ENCODE measurements around the gene SLC28A1.
"Not testable (repeated sequence)": the region's sequence is repeated elsewhere in the genome, so short reads cannot be mapped to it uniquely, and the experiment has no call there.

SLC28A1 gene

GRCh38 chr15:84973492-84974460 lies 89.3 kb downstream of the SLC28A1 start:
- no peak overlapping the region for H3K4me3 ChIP-seq
- in situ Hi-C loops (cut with MboI; ENCODE audit: low sequenced_read_pairs): no loop called here
- no peaks in the 10 kb centered on the region for H3K4me1 ChIP-seq
- no peak for DNase-seq (ENCODE audit: low spot score in 2 of 2)
- H3K27me3 ChIP-seq (ENCODE audit: low read depth): no peaks in the 10 kb centered on the region
- H3K36me3 ChIP-seq (replicated peaks): no peaks in the 10 kb centered on the region
- 0 out of 2 replicates have a peak, but pooled peaks cover under 1% of the 10 kb centered on the region for H3K9me3 ChIP-seq

GRCh38 chr15:84975871-84976351 lies 91.4 kb downstream of the SLC28A1 start:
- no peak overlapping the region for H3K4me3 ChIP-seq
- in situ Hi-C loops (cut with MboI; ENCODE audit: low sequenced_read_pairs): no loop called here
- no peaks in the 10 kb centered on the region for H3K27me3 ChIP-seq (ENCODE audit: low read depth)
- H3K36me3 ChIP-seq (replicated peaks): no peaks in the 10 kb centered on the region
- no peaks in the 10 kb centered on the region for H3K9me3 ChIP-seq
- peaks cover 8% of the 10 kb centered on the region for H3K4me1 ChIP-seq
- DNase-seq (ENCODE audit: low spot score in 2 of 2): no peak

GRCh38 chr15:84976746-84977345 lies 92.4 kb downstream of the SLC28A1 start:
- no peaks in the 10 kb centered on the region for H3K27me3 ChIP-seq (ENCODE audit: low read depth)
- no peaks in the 10 kb centered on the region for H3K9me3 ChIP-seq
- in situ Hi-C loops (cut with MboI; ENCODE audit: low sequenced_read_pairs): no loop called here
- H3K4me1 ChIP-seq: peaks cover 8% of the 10 kb centered on the region
- H3K36me3 ChIP-seq (replicated peaks): no peaks in the 10 kb centered on the region
- no peak for DNase-seq (ENCODE audit: low spot score in 2 of 2)
- H3K4me3 ChIP-seq: no peak overlapping the region

GRCh38 chr15:84979651-84980050 lies 95.2 kb downstream of the SLC28A1 start:
- in situ Hi-C loops (cut with MboI; ENCODE audit: low sequenced_read_pairs): no loop called here
- peak; percentile 24 to 65 for DNase-seq (ENCODE audit: low spot score in 2 of 2)
- Histone ChIP-seq H3K36me3 (replicated peaks) (no peaks in the 10 kb centered on the region), H3K4me1 (peaks cover 23% of the 10 kb centered on the region), H3K4me3 (peak overlapping the region; percentile 76), H3K9me3 (no peaks in the 10 kb centered on the region), H3K27me3 (ENCODE audit: low read depth) (no peaks in the 10 kb centered on the region)

GRCh38 chr15:84980196-84981053 lies 96.0 kb downstream of the SLC28A1 start:
- DNase-seq (ENCODE audit: low spot score in 2 of 2): peak; percentile 91 to 98

GRCh38 chr15:84981054-84981710 lies 96.7 kb downstream of the SLC28A1 start:
- Histone ChIP-seq H3K4me3 (peak overlapping the region; percentile 76), H3K9me3 (no peaks in the 10 kb centered on the region), H3K36me3 (replicated peaks) (no peaks in the 10 kb centered on the region), H3K4me1 (peaks cover 28% of the 10 kb centered on the region), H3K27me3 (ENCODE audit: low read depth) (no peaks in the 10 kb centered on the region)
- in situ Hi-C loops (cut with MboI; ENCODE audit: low sequenced_read_pairs): no loop called here
- DNase-seq (ENCODE audit: low spot score in 2 of 2): peak; percentile 99 to 100

More at GRCh38 chr15:84980196-84981053, 96.0 kb downstream of the SLC28A1 start:
- H3K36me3 ChIP-seq (replicated peaks): no peaks in the 10 kb centered on the region
- in situ Hi-C loops (cut with MboI; ENCODE audit: low sequenced_read_pairs): no loop called here
- H3K9me3 ChIP-seq: no peaks in the 10 kb centered on the region
- H3K4me1 ChIP-seq: peaks cover 28% of the 10 kb centered on the region
- H3K27me3 ChIP-seq (ENCODE audit: low read depth): no peaks in the 10 kb centered on the region
- H3K4me3 ChIP-seq: peak overlapping the region; percentile 76

GRCh38 chr15:84981711-84982300 lies 97.3 kb downstream of the SLC28A1 start, which contains the start of gene PDE8A:
TSS of gene PDE8A (plus strand) at chr15:84981856. CDS start at chr15:84982163, 307 bp downstream.
- Histone ChIP-seq H3K36me3 (replicated peaks) (no peaks in the 10 kb centered on the region), H3K4me3 (peak within 1 kb of the TSS; percentile 76), H3K4me1 (peaks cover 28% of the 10 kb centered on the region), H3K27me3 (ENCODE audit: low read depth) (no peaks in the 10 kb centered on the region), H3K9me3 (no peaks in the 10 kb centered on the region)
- in situ Hi-C loops (cut with MboI; ENCODE audit: low sequenced_read_pairs): no loop called here
- DNase-seq (ENCODE audit: low spot score in 2 of 2): peak; percentile 36 to 78

- H3K9me3 ChIP-seq: no peaks in the 10 kb centered on the region
- in situ Hi-C loops (cut with MboI; ENCODE audit: low sequenced_read_pairs): no loop called here
- H3K4me1 ChIP-seq: peaks cover 28% of the 10 kb centered on the region
- no peaks in the 10 kb centered on the region for H3K27me3 ChIP-seq (ENCODE audit: low read depth)
- peak overlapping the region; percentile 76 for H3K4me3 ChIP-seq
- H3K36me3 ChIP-seq (replicated peaks): no peaks in the 10 kb centered on the region
- peak; percentile 66 to 69 for DNase-seq (ENCODE audit: low spot score in 2 of 2)
Measured at GRCh38 chr15:84982301-84982920, 97.9 kb downstream of the SLC28A1 start.

- in situ Hi-C loops (cut with MboI; ENCODE audit: low sequenced_read_pairs): no loop called here
- no peak for DNase-seq (ENCODE audit: low spot score in 2 of 2)
- Histone ChIP-seq H3K36me3 (replicated peaks) (no peaks in the 10 kb centered on the region), H3K9me3 (no peaks in the 10 kb centered on the region), H3K27me3 (ENCODE audit: low read depth) (no peaks in the 10 kb centered on the region), H3K4me1 (peaks cover 28% of the 10 kb centered on the region), H3K4me3 (peak overlapping the region; percentile 76)
Measured at GRCh38 chr15:84983294-84983693, 98.8 kb downstream of the SLC28A1 start.

GRCh38 chr15:84983711-84984110 lies 99.2 kb downstream of the SLC28A1 start:
- in situ Hi-C loops (cut with MboI; ENCODE audit: low sequenced_read_pairs): no loop called here
- peaks cover 28% of the 10 kb centered on the region for H3K4me1 ChIP-seq
- H3K9me3 ChIP-seq: no peaks in the 10 kb centered on the region
- no peaks in the 10 kb centered on the region for H3K27me3 ChIP-seq (ENCODE audit: low read depth)
- DNase-seq (ENCODE audit: low spot score in 2 of 2): peak in 1 of 2 experiments; percentile 34
- no peaks in the 10 kb centered on the region for H3K36me3 ChIP-seq (replicated peaks)
- peak overlapping the region; percentile 76 for H3K4me3 ChIP-seq

- Histone ChIP-seq H3K4me3 (no peak overlapping the region), H3K9me3 (no peaks in the 10 kb centered on the region), H3K4me1 (peaks cover 21% of the 10 kb centered on the region), H3K36me3 (replicated peaks) (no peaks in the 10 kb centered on the region), H3K27me3 (ENCODE audit: low read depth) (no peaks in the 10 kb centered on the region)
- in situ Hi-C loops (cut with MboI; ENCODE audit: low sequenced_read_pairs): no loop called here
- no peak for DNase-seq (ENCODE audit: low spot score in 2 of 2)
Measured at GRCh38 chr15:84985158-84985557, 100.7 kb downstream of the SLC28A1 start.

- H3K4me3 ChIP-seq; DNase-seq (ENCODE audit: low spot score in 2 of 2); H3K9me3 ChIP-seq; H3K27me3 ChIP-seq (ENCODE audit: low read depth); in situ Hi-C loops (cut with MboI; ENCODE audit: low sequenced_read_pairs); H3K36me3 ChIP-seq (replicated peaks): not testable (repeated sequence)
- peaks cover 33% of the 10 kb centered on the region for H3K4me1 ChIP-seq
Measured at GRCh38 chr15:84987351-84987750, 102.9 kb downstream of the SLC28A1 start.

Data from HAP-1 (cell line).